T-helper 17 cell (primary cell): ENCODE results near the gene PRR20G. TPM values are rescaled to one million over a fixed set of nuclear protein-coding genes. Genes with fewer than 3 reads are reported as not detected.

Source experiments
- ATAC-seq: fragments of 150-1000 bp; cut with Tn5 transposase; 2 replicates; pipeline ENCODE4 v1.10.0; 2021; ENCODE audit warnings: mild to moderate bottlenecking, moderate library complexity
- DNase-seq, 3 donors: peaks; one replicate each; pipeline versions ENCODE4 v3.0.0 to v3.0.0-alpha.2; 2020 to 2021
- H3K9me3 ChIP-seq: one replicate; pipeline ENCODE4 v1.7.0; 2013; ENCODE audit warnings: low read length, mild to moderate bottlenecking; ENCODE audit not compliant: control insufficient read depth, poor library complexity, severe bottlenecking
- H3K27ac Mint-ChIP-seq: one replicate; pipeline ENCODE4 v1.8.0; 2022; ENCODE audit warnings: mild to moderate bottlenecking, moderate library complexity, mixed read lengths
- H3K27me3 Mint-ChIP-seq: one replicate; pipeline ENCODE4 v1.8.0; 2022; ENCODE audit warnings: mixed read lengths
- H3K36me3 Mint-ChIP-seq: one replicate; pipeline ENCODE4 v1.8.0; 2022; ENCODE audit warnings: low read depth, mixed read lengths
- H3K4me1 Mint-ChIP-seq: one replicate; pipeline ENCODE4 v1.8.0; 2022; ENCODE audit warnings: mild to moderate bottlenecking, mixed read lengths
- H3K4me3 Mint-ChIP-seq: one replicate; pipeline ENCODE4 v1.8.0; 2022; ENCODE audit warnings: mild to moderate bottlenecking, moderate library complexity, mixed read lengths
- total RNA-seq, 4 donors: library from RNA in 2 of 4; stranded (reverse) in 2 of 4; gene quantifications; one replicate each; pipeline ENCODE4 v1.2.3 and lab custom pipeline; 2022 to 2026

PRR20G gene
- total RNA-seq, 2 donors from 2014 or later = not detected

GRCh38 chr3:127256138-127256537 lies 31.7 kb downstream of the PRR20G start:
- Mint-ChIP-seq H3K4me1 (peaks cover 6% of the 10 kb centered on the region), H3K36me3 (peaks cover 2% of the 10 kb centered on the region), H3K27me3 (peaks cover 32% of the 10 kb centered on the region), H3K27ac (no peak overlapping the region), H3K4me3 (no peak overlapping the region)
- no peak for DNase-seq
- no peak for ATAC-seq
- H3K9me3 ChIP-seq = no peaks in the 10 kb centered on the region

GRCh38 chr3:127255516-127255915 lies 32.3 kb downstream of the PRR20G start:
- H3K36me3 Mint-ChIP-seq = peaks cover 2% of the 10 kb centered on the region
- H3K27ac Mint-ChIP-seq = no peak overlapping the region
- peaks cover 32% of the 10 kb centered on the region for H3K27me3 Mint-ChIP-seq

GRCh38 chr3:127254730-127255129 lies 33.1 kb downstream of the PRR20G start:
- H3K4me3 Mint-ChIP-seq = no peak overlapping the region
- no peak for DNase-seq
- H3K27ac Mint-ChIP-seq = no peak overlapping the region
- peaks cover 6% of the 10 kb centered on the region for H3K4me1 Mint-ChIP-seq
- peaks cover 24% of the 10 kb centered on the region for H3K27me3 Mint-ChIP-seq
- no peak for ATAC-seq
- H3K9me3 ChIP-seq = no peaks in the 10 kb centered on the region
- H3K36me3 Mint-ChIP-seq = peaks cover 2% of the 10 kb centered on the region

More at GRCh38 chr3:127255516-127255915, 32.3 kb downstream of the PRR20G start:
- no peaks in the 10 kb centered on the region for H3K9me3 ChIP-seq
- ATAC-seq = no peak
- peaks cover 6% of the 10 kb centered on the region for H3K4me1 Mint-ChIP-seq
- H3K4me3 Mint-ChIP-seq = no peak overlapping the region
- DNase-seq = no peak

GRCh38 chr3:127254033-127254644 lies 33.7 kb downstream of the PRR20G start:
- Mint-ChIP-seq H3K4me1 (peaks cover 6% of the 10 kb centered on the region), H3K36me3 (peaks cover 2% of the 10 kb centered on the region), H3K27ac (no peak overlapping the region), H3K4me3 (no peak overlapping the region), H3K27me3 (peaks cover 19% of the 10 kb centered on the region)
- peaks cover 3% of the 10 kb centered on the region for H3K9me3 ChIP-seq
- no peak for ATAC-seq
- DNase-seq = no peak

GRCh38 chr3:127253491-127253890 lies 34.4 kb downstream of the PRR20G start:
- H3K9me3 ChIP-seq = peaks cover 4% of the 10 kb centered on the region
- DNase-seq = no peak
- H3K4me3 Mint-ChIP-seq = no peak overlapping the region
- peaks cover 2% of the 10 kb centered on the region for H3K36me3 Mint-ChIP-seq
- no peak for ATAC-seq
- peaks cover 6% of the 10 kb centered on the region for H3K4me1 Mint-ChIP-seq
- H3K27ac Mint-ChIP-seq = no peak overlapping the region
- H3K27me3 Mint-ChIP-seq = peaks cover 17% of the 10 kb centered on the region

GRCh38 chr3:127252446-127252845 lies 35.4 kb downstream of the PRR20G start:
- H3K27me3 Mint-ChIP-seq = peaks cover 13% of the 10 kb centered on the region
- H3K4me3 Mint-ChIP-seq = no peak overlapping the region
- no peak overlapping the region for H3K27ac Mint-ChIP-seq
- H3K4me1 Mint-ChIP-seq = peaks cover 6% of the 10 kb centered on the region
- peaks cover 8% of the 10 kb centered on the region for H3K9me3 ChIP-seq
- ATAC-seq = no peak
- H3K36me3 Mint-ChIP-seq = peaks cover 2% of the 10 kb centered on the region
- no peak for DNase-seq

GRCh38 chr3:127250032-127250431 lies 37.8 kb downstream of the PRR20G start:
- H3K27me3 Mint-ChIP-seq = no peaks in the 10 kb centered on the region

GRCh38 chr3:127247292-127247691 lies 40.6 kb downstream of the PRR20G start:
- ATAC-seq = no peak
- no peaks in the 10 kb centered on the region for H3K36me3 Mint-ChIP-seq
- no peak overlapping the region for H3K27ac Mint-ChIP-seq

More at GRCh38 chr3:127250032-127250431, 37.8 kb downstream of the PRR20G start:
- Mint-ChIP-seq H3K4me1 (no peaks in the 10 kb centered on the region), H3K27ac (no peak overlapping the region), H3K4me3 (no peak overlapping the region), H3K36me3 (peaks cover 2% of the 10 kb centered on the region)
- peaks cover 11% of the 10 kb centered on the region for H3K9me3 ChIP-seq
- ATAC-seq (no peak), DNase-seq (no peak)

GRCh38 chr3:127238602-127239001 lies 49.2 kb downstream of the PRR20G start:
- no peak for ATAC-seq

More at GRCh38 chr3:127247292-127247691, 40.6 kb downstream of the PRR20G start:
- Mint-ChIP-seq H3K4me3 (no peak overlapping the region), H3K4me1 (no peaks in the 10 kb centered on the region), H3K27me3 (no peaks in the 10 kb centered on the region)
- H3K9me3 ChIP-seq = peaks cover 14% of the 10 kb centered on the region
- no peak for DNase-seq

GRCh38 chr3:127237835-127238234 lies 50.0 kb downstream of the PRR20G start:
- peaks cover 2% of the 10 kb centered on the region for H3K36me3 Mint-ChIP-seq
- peaks cover 4% of the 10 kb centered on the region for H3K9me3 ChIP-seq
- no peaks in the 10 kb centered on the region for H3K4me1 Mint-ChIP-seq
- H3K27ac Mint-ChIP-seq = no peak overlapping the region
- no peak for DNase-seq
- ATAC-seq = no peak
- no peak overlapping the region for H3K4me3 Mint-ChIP-seq
- H3K27me3 Mint-ChIP-seq = peaks cover 15% of the 10 kb centered on the region

More at GRCh38 chr3:127238602-127239001, 49.2 kb downstream of the PRR20G start:
- DNase-seq = no peak
- Mint-ChIP-seq H3K4me1 (no peaks in the 10 kb centered on the region), H3K27me3 (peaks cover 15% of the 10 kb centered on the region), H3K4me3 (no peak overlapping the region), H3K36me3 (peaks cover 2% of the 10 kb centered on the region), H3K27ac (no peak overlapping the region)
- H3K9me3 ChIP-seq = peaks cover 4% of the 10 kb centered on the region

- H3K36me3 Mint-ChIP-seq = peaks cover 2% of the 10 kb centered on the region
- no peaks in the 10 kb centered on the region for H3K4me1 Mint-ChIP-seq
- no peak for ATAC-seq
- no peaks in the 10 kb centered on the region for H3K9me3 ChIP-seq
- peaks cover 20% of the 10 kb centered on the region for H3K27me3 Mint-ChIP-seq
- H3K4me3 Mint-ChIP-seq = no peak overlapping the region
- H3K27ac Mint-ChIP-seq = no peak overlapping the region
- no peak for DNase-seq
Observed at GRCh38 chr3:127235706-127236105, 52.1 kb downstream of the PRR20G start.

- Mint-ChIP-seq H3K27me3 (peaks cover 15% of the 10 kb centered on the region), H3K4me1 (no peaks in the 10 kb centered on the region), H3K36me3 (peaks cover 2% of the 10 kb centered on the region), H3K27ac (no peak overlapping the region), H3K4me3 (no peak overlapping the region)
- no peak for ATAC-seq
- no peak for DNase-seq
- H3K9me3 ChIP-seq = no peaks in the 10 kb centered on the region
Observed at GRCh38 chr3:127234778-127235177, 53.1 kb downstream of the PRR20G start.
